Suppressor macrophage treated with lipopolysaccharide for 1 hour (primary cell): ENCODE measurements around the gene FARSA.
A peak's percentile ranks its signal among the peaks of the same experiment; 100 is the strongest.
"Not testable (repeated sequence)": the region's sequence is repeated elsewhere in the genome, so short reads cannot be mapped to it uniquely, and the experiment has no call there.

ENCODE experiments used
- DNase-seq, 3 donors: peaks; one replicate each; pipeline ENCODE4 v3.0.0-alpha.2; 2020 to 2022

Gene FARSA

DNA sequence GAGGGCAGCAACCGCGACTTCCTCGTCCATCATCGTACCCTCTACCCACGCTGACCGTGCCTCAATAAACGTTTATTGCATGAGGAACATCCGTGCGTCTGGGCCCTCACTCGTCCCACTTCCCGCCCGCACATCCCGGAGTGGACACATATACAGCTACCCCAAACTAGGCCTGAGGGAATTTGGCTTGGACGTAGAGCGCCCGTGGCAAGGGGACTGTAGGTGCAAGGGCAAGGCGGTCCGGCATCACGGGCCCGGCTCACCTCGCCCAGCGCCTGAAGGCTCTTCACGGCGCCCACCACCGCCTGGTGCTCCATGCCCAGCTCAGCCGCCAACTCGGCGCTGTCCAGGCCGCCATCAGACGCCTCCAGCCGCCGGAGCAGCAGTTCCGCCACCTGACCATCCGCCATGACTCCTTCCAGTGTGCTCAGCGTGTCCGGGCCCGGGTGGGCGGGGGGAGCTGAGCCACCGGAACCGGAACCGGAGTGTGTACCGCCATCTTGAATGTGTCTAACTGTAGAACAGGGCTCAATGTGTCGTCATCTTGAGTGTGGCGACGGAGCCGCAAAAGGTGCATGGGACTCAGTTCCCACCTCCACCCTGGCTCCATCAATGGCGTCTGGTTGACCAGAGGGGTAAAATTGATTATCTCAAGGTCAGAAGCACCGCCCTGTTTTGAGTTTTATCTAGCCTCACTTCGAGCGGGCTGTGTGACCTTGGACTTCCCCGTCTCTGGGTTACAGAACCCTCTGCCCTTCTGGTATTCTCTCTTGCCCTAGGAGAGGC is at the start of gene FARSA:
FARSA (minus strand) TSS at position 425 of the 786 bp plus-strand sequence; CDS start at position 410, 15 bp downstream.
- peak; percentile 94 to 96 (median 96) for DNase-seq

DNA sequence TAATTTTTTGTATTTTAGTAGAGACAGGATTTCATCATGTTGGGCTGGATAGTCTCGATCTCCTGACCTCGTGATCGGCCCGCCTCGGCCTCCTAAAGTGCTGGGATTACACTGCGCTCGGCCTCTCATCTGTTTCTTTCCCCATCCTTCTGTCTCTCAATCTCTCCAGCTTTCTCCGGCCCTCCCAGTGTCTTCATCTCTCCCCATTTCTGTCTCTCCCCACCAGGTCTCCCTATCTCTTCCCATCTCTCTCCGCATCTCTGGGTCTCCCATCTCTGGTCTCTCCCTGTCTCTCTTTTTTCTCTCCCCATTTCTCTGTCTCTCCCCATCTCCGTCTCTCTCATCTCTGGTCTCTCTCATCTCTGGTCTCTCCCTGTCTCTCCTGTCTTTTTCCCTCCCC is 49.6 kb upstream of the FARSA start:
- no peak for DNase-seq

DNA sequence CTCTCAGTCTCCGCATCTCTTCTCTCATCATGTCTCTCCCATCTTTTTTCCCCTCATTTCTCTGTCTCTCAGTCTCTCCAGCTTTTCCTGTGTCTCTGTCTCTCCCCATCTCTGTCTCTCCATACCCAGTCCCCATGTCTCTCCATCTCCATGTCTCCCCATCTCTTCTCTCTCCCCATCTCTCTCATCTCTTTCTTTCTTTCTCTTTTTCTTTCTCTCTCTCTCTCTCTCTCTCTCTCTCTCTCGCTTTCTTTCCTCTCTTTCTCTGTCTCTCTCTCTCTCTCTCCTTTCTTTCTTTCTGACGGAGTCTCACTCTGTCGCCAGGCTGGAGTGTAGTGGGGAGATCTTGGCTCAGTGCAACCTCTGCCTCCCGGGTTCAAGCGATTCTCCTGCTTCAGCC is 49.1 kb upstream of the FARSA start:
- no peak for DNase-seq

GRCh38 chr19:12979974-12980373 is 46.5 kb upstream of the FARSA start:
- DNase-seq = no peak

- DNase-seq = not testable (repeated sequence)
These were observed 42.6 kb upstream of the FARSA start for GRCh38 chr19:12976109-12976508.

DNA sequence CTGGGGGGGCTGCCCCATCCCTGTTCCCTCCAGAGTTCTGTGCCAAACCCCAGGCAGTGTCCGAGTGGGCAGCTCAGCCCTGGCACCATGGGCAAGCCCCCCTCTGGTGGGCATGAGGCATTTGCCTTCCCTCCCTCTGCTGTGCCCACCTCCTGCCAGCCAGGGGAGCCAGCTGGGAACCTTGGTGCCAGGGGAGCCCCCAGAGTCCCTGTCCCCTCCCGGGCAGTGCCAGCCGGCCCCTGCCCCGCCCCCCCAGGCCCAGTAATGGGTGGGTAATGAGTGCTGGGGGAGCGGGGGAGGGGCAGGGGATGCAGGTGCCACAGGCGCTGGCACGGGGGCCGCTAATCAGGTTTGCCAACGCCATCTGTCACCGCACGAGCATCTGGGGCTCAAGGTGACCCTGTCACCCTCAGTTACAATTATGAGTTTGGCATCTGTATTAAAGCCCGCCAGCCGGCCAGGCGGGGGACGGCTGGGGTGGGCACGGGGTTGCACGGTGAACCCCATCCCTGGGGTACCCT is 41.8 kb upstream of the FARSA start:
- DNase-seq = no peak

- DNase-seq = peak in 1 of 3 donors; percentile 28
These were observed 41.0 kb upstream of the FARSA start for GRCh38 chr19:12974301-12975220.

- DNase-seq = no peak
These were observed 39.7 kb upstream of the FARSA start for GRCh38 chr19:12973236-12973635.

- DNase-seq = no peak
These were observed 36.7 kb upstream of the FARSA start for GRCh38 chr19:12970070-12970820.

GRCh38 chr19:12969292-12969988 is 35.9 kb upstream of the FARSA start, which contains the start of gene DAND5:
Gene DAND5 (plus strand): TSS chr19:12969576. CDS start chr19:12969661, 85 bp downstream.
- no peak for DNase-seq

DNA sequence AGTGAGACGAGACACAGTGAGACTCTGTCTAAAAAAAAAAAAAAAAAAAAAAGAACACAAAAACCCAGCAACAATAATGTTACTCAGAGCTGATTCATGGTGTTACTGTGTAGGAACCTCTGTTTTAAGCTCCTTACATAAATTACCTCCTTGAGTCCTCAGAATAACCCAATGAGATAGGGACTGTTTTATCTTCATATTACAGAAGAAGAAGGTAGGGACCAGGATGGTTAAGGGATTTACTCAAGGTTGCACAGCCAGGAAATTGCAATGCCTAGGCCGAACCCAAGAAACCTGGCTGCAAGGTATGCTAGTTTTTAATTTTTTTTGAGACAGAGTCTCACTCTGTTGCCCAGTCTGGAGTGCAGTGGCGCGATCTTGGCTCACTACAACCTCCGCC is 34.4 kb upstream of the FARSA start:
- DNase-seq = peak in 1 of 3 donors; percentile 18

DNA sequence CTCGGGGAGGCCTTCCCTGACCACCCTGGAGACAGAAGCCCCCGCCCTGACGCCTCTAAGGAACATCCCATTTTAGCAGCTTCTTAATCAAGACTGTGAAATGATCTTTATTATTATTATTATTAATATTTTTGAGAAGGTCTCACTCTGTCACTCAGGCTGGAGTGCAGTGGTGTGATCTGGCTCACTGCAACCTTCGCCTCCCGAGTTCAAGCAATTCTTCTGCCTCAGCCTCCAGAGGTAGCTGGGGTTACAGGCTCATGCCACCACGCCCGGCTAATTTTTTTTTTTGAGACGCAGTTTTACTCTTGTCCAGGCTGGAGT is 32.3 kb upstream of the FARSA start:
- no peak for DNase-seq

GRCh38 chr19:12965017-12965811 is 31.7 kb upstream of the FARSA start:
- peak; percentile 80 to 90 (median 86) for DNase-seq

- DNase-seq = no peak
These were observed 26.0 kb upstream of the FARSA start for GRCh38 chr19:12959481-12959880.

DNA sequence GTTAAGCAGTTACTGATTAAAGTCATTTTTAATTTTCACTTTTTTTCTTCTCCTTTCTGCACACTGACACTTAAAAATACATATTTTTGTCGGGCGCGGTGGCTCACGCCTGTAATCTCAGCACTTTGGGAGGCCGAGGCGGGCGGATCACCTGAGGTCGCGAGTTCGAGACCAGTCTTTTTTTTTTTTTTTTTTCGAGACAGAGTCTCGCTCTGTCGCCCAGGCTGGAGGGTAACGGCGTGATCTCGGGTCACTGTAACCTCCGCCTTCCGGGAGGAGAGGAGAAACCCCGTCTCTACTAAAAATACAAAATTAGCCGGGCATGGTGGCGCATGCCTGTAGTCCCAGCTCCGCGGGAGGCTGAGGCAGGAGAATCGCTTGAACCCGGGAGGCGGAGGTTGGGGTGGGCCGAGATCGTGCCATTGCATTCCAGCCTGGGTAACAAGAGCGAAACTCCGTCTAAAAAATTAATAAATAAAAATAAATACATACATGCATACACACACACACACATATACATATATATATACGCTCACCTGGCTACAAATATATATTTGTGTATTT is 24.0 kb upstream of the FARSA start:
- peak in 1 of 3 donors; percentile 23 for DNase-seq

DNA sequence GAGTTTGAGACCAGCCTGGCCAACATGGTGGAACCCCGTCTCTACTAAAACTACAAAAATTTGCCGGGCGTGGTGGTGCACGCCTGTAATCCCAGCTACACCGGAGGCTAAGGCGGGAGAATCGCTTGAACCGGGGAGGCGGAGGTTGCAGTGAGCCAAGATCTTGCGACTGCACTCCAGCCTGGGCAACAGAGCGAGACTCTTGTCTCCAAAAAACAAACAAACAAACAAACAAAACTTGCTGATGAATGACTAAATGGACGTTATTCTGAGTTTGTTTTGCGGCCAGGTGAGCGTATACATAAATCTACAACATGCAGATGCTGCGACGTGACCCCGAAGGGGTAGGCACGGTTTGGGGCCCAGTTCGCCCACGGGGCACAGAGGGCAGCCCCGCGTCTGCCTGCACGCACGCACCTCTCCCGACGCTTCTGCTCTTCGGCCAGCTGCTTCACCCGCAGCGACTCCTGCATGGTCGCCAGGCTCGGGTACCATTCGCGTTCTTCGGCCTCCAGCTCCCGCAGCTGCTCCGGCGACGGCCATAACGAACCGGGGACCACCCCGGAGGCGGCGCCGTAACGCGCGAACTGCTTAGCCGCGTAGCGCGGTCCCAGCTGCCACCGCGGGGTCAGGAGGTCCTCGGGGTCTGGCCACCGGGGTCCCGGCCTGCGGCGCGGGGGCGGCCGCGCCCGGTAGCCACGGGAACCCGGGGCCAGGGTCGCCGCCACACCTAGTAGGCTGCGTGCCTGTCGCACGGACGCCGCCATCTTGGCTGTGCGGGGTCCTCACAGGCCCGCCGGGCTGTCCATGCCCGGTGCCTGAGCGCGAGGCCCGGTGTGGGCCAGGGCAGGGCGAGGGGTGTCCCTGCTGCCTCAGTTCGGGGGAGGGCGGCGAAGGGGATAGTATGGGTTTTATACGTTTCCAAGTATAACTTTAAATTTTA is 23.2 kb upstream of the FARSA start, which contains the start of gene GADD45GIP1:
GADD45GIP1 (minus strand) TSS at position 778 of the 943 bp plus-strand sequence; CDS start at position 767, 11 bp downstream.
- DNase-seq = peak; percentile 76 to 92 (median 85)

- DNase-seq = no peak
These were observed 22.5 kb upstream of the FARSA start for GRCh38 chr19:12955996-12956395.

DNA sequence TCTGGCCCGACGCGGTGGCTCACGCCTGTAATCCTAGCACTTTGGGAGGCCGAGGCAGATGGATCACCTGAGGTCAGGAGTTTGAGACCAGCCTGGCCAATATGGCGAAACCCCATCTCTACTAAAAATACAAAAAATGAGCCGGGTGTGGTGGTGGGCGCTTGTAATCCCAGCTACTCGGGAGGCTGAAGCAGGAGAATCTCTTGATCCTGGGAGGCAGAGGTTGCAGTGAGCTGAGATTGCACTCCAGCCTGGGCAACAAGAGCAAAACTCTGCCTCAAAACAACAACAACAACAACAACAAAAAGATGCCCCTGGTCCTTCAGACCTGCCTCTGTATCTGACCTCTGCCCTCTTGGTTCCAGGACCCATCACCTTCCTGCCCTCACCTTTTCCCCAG is 22.1 kb upstream of the FARSA start:
- not testable (repeated sequence) for DNase-seq

DNA sequence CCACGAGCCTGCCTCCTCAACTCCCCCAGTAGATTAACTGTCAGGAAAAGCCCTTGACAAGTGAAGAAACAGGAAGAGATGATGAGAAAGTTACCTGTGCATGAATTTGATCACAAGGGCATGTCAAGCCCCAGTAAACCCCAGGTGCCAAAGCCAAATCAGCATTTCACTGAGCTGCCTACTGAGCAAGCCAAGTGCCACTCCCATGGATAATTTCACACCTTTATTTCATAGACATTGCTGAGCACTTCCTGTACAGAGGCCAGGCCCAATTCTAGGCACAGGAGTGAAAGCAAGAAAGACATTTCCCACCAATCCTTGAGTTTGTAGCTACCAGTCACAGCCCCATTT is 21.1 kb upstream of the FARSA start:
- no peak for DNase-seq
